ENCODE data around the gene DONSON. TPM values are rescaled to one million over a fixed set of nuclear protein-coding genes. Genes with fewer than 3 reads are reported as not detected.

The DONSON gene
- total and polyA plus RNA-seq, 2 of the 8 experiments (the other 6 are each of a cell fraction or from before 2014, with no cell fraction given): 21.9 to 32.5 TPM

DNA sequence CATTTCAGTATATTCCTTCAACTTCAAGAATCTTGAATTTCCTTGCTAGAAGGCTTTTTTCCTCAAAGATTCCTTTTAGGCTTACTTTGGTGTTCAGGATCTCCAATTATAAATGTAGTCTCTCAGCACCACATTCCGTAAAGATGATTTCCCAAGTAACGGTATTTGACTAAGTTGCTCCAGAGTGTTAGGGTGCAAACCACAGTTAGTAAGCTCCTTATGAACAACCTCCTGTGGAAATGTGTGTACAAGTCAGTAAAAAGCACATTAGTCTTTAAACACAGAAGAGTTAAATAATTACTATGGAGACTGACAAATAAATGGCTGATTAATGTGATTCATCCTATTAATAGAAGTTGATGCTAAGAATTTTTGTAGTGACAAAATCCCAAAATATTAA is 10.3 kb downstream of the DONSON start:
- no peak overlapping the region for H2BK12ac ChIP-seq (ENCODE audit: low read depth, low read length)
- H2BK15ac ChIP-seq (ENCODE audit: low read length): no peak overlapping the region
- no peak overlapping the region for H3K14ac ChIP-seq (ENCODE audit: insufficient read length)
- peaks cover 13 to 70% (median 36%) of the 10 kb centered on the region in 4 experiments; a peak in 7 of 8 replicates for H3K36me3 ChIP-seq (ENCODE audit: control insufficient read depth in 2 of 4, insufficient read depth in 4 of 4, low read length in 3 of 4)
- H3K23me2 ChIP-seq (ENCODE audit: low read depth, low read length): no peaks in the 10 kb centered on the region
- no peak overlapping the region for H4K8ac ChIP-seq (ENCODE audit: extremely low read depth, insufficient read depth, low read length)
- no peak overlapping the region for H2BK120ac ChIP-seq (replicated peaks; ENCODE audit: low read depth, low read length)
- TF ChIP-seq BCL11A (IDR thresholded peaks at IDR 0.05; ENCODE audit: low read depth in 2 of 2, low read length in 2 of 2): no peak
- TF ChIP-seq HDAC2 (IDR thresholded peaks at IDR 0.05; ENCODE audit: borderline replicate concordance in 1 of 2, low read depth in 2 of 2, low read length in 2 of 2): no peak
- TF ChIP-seq, protein P1, sequence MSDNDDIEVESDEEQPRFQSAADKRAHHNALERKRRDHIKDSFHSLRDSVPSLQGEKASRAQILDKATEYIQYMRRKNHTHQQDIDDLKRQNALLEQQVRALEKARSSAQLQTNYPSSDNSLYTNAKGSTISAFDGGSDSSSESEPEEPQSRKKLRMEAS (IDR thresholded peaks at IDR 0.05): no peak
- no peak for TF ChIP-seq TAF7 (optimal IDR thresholded peaks at IDR 0.05; ENCODE audit: borderline replicate concordance, low read depth, low read length)
- TF ChIP-seq KDM1A (IDR thresholded peaks at IDR 0.05; ENCODE audit: borderline replicate concordance, low read length): no peak
- no peak for TF ChIP-seq RNF2 (IDR thresholded peaks at IDR 0.05; ENCODE audit: borderline replicate concordance, low read depth, low read length, missing control alignments, poor library complexity, severe bottlenecking)
- TF ChIP-seq POLR2AphosphoS5 (IDR thresholded peaks at IDR 0.05; ENCODE audit: low read depth, low read length): no peak
- no peak overlapping the region for H4K5ac ChIP-seq (ENCODE audit: insufficient read length, low read depth, low read length)
- CTCF ChIA-PET (ENCODE audit: partially characterized antibody): no interaction called here
- H3K4ac ChIP-seq (replicated peaks; ENCODE audit: insufficient read length, low read depth, low read length): no peak overlapping the region
- DNase-seq (ENCODE audit: low read depth in 1 of 2, low spot score in 2 of 2) (no peak), FAIRE-seq (no peak)
- H3K18ac ChIP-seq (ENCODE audit: extremely low read depth, low read length): no peak overlapping the region
- no peak overlapping the region for H3K27ac ChIP-seq (ENCODE audit: low read depth, low read length)
- no peak overlapping the region for H3K4me2 ChIP-seq (ENCODE audit: insufficient read depth in 1 of 2, low read depth in 2 of 2, low read length in 2 of 2)
- H2BK20ac ChIP-seq (ENCODE audit: low read length): no peak overlapping the region
- no peaks in the 10 kb centered on the region for H3K79me2 ChIP-seq (ENCODE audit: control insufficient read depth in 1 of 2, insufficient read depth in 2 of 2, low read length in 2 of 2)
- H3K23ac ChIP-seq (ENCODE audit: insufficient read length): no peak overlapping the region
- WGBS, 2 experiments (ENCODE audit: extremely low coverage in 1 of 2, insufficient coverage in 1 of 2, insufficient read length in 1 of 2, insufficient replicate concordance in 2 of 2, low coverage in 1 of 2, low lambda C conversion rate in 2 of 2, missing lambda C conversion rate in 1 of 2): 92% methylated on average over 2 of the region's 2 CpGs; no CpG with 5 or more reads in 1 of the 2 experiments
- H2AFZ ChIP-seq (ENCODE audit: low read length): no peak overlapping the region
- no peak overlapping the region for H3K4me3 ChIP-seq (ENCODE audit: extremely low read depth in 1 of 4, insufficient read depth in 2 of 4, low read depth in 3 of 4, low read length in 4 of 4)
- no peaks in the 10 kb centered on the region for H3K9me3 ChIP-seq (ENCODE audit: insufficient read depth in 2 of 2, low read depth in 1 of 2, low read length in 1 of 2)
- H4K91ac ChIP-seq (replicated peaks; ENCODE audit: insufficient read length, low read length): no peak overlapping the region
- H3K4me1 ChIP-seq (replicated peaks in 1 of 4; ENCODE audit: control insufficient read depth in 3 of 4, insufficient read depth in 4 of 4, low read length in 3 of 4): no peaks in the 10 kb centered on the region
- POLR2A ChIA-PET (ENCODE audit: partially characterized antibody): interaction anchor here (0.9 to 3.3 kb wide), 10 partner anchors 9 to 55 kb away, joined by 3 to 16 read pairs (median 5); partner anchors contain the start of genes DONSON, GART and SON
- H3K27me3 ChIP-seq (replicated peaks in 1 of 4; ENCODE audit: control insufficient read depth in 3 of 4, extremely low read depth in 1 of 4, insufficient read depth in 3 of 4, low read length in 3 of 4): no peaks in the 10 kb centered on the region
- no peak overlapping the region for H3K9ac ChIP-seq (replicated peaks in 1 of 4; ENCODE audit: extremely low read depth in 1 of 4, low read depth in 3 of 4, low read length in 3 of 4)
- H2AK5ac ChIP-seq (ENCODE audit: low read depth, low read length): no peak overlapping the region
- no peaks in the 10 kb centered on the region for H3K79me1 ChIP-seq (ENCODE audit: low read depth, low read length)
- H3K56ac ChIP-seq (replicated peaks; ENCODE audit: insufficient read length, low read depth, low read length): no peak overlapping the region
- H4K20me1 ChIP-seq (replicated peaks in 1 of 2; ENCODE audit: control insufficient read depth in 1 of 2, insufficient read depth in 2 of 2, low read length in 2 of 2): peaks cover 1 to 2% of the 10 kb centered on the region in 2 experiments
- H2BK5ac ChIP-seq (ENCODE audit: low read depth, low read length): no peak overlapping the region
